Endometrial microvascular endothelial cells (primary cell): Measurements from ENCODE around the gene BCDIN3D. TPM values are rescaled to one million over a fixed set of nuclear protein-coding genes. Genes with fewer than 3 reads are reported as not detected.
"Not testable (repeated sequence)": the region's sequence is repeated elsewhere in the genome, so short reads cannot be mapped to it uniquely, and the experiment has no call there.

ENCODE experiments used
- in situ Hi-C: cut with HindIII; loops from 2 replicates; pipeline ENCODE4 v1.10.0; 2017; ENCODE audit warnings: low sequenced_read_pairs, low pct_unique_long_range_greater_than_20kb; ENCODE audit errors: inconsistent ontology term
- total RNA-seq: library from RNA; depleted of rRNA; stranded (reverse); fragments of >200 nt; gene quantifications from one replicate; pipeline ENCODE4 v1.2.3, GENCODE V29; 2015; ENCODE audit errors: inconsistent ontology term

The BCDIN3D gene
- total RNA-seq, 1 donor from 2014 or later = 3.4 TPM

DNA sequence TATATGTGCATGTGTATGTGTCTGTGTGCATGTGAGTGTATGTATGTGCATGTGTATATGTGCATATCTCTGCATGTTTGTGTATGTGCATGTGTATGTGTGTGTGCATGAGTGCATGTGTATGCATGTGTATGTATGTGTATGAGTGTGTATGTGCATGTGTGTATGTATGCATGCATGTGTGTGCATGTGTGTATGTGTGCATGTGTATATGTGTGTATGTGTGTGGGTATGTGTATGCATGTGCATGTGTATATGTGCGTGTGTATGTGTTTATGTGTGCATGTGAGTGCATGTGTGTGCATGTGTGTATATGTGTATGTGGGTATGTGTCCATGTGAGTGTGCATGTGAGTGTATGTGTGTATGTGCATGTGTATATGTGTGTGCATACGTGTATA is 36.2 kb upstream of the BCDIN3D start:
- in situ Hi-C loops = not testable (repeated sequence)

DNA sequence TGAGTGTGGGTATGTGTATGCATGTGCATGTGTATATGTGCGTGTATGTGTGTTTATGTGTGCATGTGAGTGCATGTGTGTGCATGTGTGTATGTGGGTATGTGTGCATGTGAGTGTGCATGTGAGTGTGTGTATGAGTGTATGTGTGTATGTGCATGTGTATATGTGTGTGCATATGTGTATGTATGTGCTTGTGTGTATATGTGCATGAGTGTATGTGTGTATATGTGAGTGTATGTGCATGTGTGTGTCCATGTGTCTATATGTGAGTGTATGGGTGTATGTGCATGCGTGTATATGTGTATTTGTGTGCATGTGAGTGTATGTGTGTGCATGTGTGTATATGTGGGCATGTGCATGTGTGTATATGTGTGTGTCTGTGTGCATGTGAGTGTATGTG is 35.1 kb upstream of the BCDIN3D start:
- in situ Hi-C loops = no loop called here

DNA sequence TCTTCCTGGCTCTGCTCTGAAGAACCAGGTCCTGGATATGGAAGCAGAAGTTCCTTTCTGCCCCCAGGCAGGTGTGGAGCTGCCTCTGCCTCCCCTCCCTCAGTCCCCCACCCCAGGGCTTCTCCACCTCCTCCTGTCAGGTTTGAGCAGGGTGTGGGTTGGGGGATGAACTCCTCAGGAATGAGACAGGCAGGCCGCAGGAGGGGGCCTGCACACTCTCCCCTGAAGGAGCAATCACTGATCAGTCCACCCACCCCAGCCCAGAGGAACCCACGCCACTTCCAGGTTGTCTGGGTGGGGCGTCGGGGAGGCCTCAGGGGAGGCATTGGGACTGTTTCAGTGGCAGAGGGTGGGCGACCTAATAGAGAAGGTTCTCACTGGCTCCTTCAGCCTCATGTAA is 34.2 kb upstream of the BCDIN3D start:
- in situ Hi-C loops = no loop called here

DNA sequence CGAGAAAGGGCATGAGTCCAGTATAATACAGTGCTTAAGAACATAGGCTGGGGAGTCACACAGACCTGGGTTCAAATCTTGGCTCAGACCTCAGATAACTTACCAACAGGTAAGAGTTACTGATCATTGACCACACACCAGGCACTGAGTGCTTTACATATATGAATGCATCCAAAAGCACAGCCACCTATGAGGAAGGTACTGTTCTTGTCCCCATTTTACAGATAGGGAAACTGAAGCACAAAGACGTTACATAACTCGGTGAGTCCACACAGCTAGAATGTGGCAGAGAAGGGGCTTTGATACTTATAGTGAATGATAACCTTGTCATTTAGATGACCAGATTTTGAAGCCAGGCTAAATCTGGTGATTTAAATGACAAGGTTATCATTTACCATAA is 33.2 kb upstream of the BCDIN3D start:
- in situ Hi-C loops = no loop called here

DNA sequence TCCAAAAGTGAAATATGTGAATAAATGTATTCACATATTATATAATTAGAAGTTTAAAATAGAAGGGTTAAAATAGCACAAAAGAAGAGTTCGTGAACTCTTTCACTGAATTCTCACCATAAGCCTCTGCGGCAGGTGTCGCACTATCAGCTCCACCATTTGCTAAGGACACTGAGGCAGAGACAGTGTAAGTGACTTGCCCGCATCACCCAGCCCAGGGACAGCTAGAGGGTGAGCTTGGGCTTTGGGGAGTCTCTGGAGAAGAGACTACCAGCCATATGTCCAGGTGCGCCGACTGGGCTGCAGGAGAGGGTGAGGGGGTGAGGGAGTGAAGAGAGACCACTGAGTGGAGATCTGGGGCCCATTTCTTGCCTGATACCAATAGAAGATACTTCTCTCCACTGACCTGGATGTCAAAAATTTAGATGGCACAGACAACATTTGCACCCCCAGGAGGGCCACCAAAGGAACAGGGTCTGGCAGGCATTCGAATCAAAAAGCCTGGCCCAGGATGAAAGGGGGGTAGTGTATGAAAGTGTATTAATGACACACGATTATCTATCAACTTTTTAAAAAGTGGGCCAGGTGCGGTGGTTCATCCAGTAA is 32.3 kb upstream of the BCDIN3D start:
- in situ Hi-C loops = no loop called here

DNA sequence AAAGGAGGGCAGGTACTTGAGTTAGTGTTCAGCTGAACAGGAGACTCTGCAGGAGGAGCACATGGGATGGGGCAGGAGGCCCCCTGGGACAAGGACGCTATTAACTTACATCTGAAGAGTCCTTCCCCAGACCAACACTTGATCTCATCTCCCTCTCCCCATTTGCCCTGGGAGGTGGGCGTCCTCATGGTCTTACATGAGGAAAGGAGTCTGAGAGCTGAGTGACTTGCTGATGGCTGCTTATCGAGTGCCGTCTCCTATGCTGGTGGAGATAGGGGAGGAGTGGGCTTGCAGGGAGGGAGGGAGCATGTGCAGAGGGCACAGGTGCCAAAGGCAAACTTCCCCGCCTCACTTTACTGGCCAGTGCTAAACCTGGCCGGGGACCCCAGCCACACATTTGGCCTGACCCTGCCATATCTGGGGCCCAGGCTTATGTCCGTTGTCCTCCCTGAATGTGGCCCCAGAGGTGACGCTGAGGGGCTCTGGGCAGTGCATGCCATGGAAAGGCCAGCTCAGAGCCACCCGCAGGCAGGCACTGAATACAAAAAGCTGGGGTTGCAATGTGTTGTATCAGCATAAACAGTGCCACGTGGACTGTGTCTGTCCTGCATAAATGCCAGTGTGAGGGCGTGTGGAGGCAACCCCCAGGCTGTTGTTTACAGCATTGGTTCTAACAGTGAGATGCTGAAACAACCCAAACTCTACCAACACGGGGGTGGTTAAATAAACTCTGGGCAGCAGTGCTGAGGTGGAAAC is 31.4 kb upstream of the BCDIN3D start:
- in situ Hi-C loops = no loop called here

DNA sequence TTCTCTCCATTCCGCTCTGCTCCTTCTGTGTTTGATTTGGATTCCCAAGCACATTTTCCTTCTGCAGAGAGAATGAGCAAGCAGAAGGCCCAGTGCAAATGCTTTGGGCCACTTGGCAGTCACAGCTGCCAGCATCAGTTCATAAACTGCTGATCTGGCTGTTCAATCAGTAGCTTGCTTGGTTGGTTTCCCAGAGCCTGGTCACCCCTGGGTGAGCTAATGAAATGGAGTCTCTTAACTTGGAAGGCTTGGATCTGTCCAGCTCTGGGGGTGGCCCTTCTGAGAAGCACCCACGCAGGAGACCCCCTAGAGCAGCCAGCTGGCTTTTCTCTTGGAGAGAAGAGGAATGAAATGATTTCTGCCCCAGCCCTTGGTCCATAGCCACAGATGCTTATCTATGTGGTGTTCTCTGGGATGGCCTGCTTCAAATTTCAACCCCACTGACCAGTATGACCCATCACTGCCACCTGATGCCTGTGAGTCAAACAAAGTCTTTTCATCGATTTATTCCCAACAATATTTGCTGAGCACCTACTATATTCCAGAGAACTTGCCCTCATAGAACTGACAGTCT is 30.5 kb upstream of the BCDIN3D start:
- in situ Hi-C loops = no loop called here

DNA sequence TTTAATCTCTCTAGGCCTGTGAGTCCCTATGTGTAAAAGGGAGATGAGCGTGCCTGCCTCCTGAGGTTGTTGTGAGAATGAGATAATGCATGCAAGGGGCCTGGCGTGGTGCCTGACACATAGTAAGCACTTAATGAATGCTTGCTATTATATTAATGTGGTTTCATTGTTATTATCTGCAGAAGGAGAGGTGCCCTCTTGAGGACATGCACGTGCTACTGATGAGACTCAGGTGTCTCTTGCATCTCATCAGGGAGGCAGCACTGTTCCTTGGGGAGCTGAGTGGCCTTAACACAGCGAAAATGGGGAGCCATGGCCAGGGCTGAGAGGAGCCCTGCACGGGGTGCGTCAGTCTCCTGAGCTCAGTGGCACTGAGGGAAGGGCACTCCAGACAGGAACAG is 29.9 kb upstream of the BCDIN3D start:
- in situ Hi-C loops = no loop called here

DNA sequence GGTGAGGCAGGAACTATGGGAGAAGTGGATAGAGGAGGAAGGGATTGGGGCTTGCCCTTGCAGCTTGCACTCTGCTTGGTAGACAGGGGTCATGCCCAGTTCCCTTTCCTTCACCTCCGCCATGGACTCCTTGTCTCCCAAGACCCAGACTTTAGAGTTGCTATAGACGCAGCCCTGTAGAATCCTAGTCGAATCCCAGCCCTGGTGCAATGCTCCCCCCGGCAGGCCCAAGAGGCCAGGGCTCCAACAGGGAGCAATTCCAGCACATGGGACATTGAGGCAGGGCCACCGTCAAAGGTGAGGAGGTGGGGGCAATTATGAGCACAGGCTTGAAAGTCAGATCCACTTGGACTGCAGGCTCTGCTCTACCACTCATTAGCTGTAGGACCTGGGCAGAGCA is 29.5 kb upstream of the BCDIN3D start:
- in situ Hi-C loops = no loop called here

DNA sequence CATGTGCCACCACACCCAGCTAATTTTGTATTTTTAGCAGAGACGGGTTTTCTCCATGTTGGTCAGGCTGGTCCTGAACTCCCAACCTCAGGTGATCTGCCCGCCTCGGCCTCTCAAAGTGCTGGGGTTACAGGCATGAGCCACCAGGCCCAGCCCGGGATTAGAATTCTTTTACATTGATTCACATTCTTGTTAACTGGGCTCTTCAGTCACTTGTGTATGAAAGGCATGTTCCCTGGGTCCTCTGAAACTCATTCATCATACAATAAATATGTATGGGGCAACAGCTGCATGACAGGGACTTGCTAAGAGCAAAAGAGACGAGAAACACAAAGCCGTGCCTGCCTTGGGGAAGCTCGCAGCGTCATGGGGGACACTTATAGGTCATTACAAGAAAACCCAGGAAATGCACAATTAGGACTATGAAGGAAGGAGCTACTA is 28.9 kb upstream of the BCDIN3D start:
- in situ Hi-C loops = not testable (repeated sequence)

DNA sequence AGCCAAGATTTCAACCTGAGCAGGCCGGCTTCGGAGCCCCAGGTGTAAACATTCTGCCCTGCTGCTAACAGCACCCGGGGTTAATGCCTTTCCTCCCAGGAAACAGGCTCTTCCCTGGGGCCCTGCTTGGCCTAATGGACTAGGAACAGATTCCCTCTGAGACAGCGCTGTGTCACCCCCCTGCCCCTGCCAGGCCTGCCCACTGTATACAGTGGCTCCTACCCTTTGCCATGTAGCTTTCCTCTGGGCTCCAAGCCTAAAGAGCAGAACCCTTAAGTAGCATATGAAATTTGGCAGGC is 28.3 kb upstream of the BCDIN3D start:
- in situ Hi-C loops = no loop called here

DNA sequence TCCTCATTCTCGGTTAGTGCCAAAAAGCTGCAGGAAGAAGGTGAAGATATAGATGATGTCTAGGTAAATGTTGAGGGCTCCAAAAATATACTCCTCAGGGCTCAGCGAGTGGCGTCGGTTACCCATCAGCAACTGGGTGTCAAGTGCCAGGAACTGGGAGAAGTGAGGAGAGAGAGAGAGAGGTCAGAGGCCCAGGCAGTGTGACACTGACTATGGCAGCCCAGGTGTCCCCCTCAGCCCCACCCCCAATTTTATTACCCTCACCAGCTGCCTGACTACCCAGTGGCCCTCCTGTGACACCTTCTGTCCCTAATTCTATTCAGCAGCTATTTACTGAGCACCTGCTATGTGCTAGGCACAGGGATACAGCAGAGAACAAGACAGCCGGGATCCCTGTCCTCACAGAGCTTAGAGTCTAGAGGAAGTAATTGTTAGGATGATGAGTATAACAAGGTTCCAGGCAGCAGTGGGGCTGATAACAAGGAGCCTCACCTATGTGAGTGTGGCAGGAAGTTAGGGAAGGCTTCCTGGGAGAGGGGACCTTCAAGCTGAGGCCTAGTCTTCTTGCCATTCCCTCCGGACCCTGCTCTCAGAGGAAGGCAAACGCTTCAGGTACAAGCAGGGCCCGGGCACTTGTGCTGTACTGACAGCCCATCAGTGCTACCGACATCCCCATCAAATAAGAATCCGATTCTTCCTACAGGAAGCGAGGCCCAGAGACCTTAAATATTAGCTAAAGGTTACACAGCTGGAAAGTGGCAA is 27.8 kb upstream of the BCDIN3D start:
- in situ Hi-C loops = no loop called here

DNA sequence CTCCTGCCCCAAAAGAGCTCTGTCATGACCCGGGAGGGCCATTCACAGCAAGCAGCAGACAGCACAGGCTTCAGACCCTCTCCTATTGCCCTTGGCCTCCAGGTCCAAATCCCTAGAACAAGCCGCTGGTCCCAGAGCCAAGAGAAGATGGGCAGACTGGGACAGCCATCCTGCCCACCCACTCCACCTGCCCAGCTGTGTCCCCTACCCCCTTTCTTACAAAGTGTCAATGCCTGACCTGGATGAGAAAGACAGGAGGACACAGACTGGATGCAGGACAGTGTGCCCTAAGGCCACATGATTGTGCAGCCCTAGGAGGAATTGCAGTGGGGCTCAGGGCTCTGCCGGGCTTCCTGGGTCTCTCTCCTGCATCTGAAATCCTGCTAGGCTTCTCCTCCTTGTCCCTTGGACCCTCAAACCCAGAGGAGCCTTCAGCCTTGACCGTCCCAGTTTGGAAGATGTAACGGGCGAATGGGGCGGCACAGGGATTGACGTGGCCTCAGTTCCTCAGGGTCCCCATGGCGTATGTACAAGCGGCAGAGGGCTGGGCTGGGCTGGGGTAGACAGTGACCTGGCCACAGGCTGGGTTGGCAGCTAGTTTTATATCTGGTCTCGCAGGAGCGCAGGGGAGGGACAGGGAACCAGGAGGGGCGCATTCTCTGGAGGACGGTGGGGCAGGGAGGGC is 27.1 kb upstream of the BCDIN3D start:
- in situ Hi-C loops = no loop called here

DNA sequence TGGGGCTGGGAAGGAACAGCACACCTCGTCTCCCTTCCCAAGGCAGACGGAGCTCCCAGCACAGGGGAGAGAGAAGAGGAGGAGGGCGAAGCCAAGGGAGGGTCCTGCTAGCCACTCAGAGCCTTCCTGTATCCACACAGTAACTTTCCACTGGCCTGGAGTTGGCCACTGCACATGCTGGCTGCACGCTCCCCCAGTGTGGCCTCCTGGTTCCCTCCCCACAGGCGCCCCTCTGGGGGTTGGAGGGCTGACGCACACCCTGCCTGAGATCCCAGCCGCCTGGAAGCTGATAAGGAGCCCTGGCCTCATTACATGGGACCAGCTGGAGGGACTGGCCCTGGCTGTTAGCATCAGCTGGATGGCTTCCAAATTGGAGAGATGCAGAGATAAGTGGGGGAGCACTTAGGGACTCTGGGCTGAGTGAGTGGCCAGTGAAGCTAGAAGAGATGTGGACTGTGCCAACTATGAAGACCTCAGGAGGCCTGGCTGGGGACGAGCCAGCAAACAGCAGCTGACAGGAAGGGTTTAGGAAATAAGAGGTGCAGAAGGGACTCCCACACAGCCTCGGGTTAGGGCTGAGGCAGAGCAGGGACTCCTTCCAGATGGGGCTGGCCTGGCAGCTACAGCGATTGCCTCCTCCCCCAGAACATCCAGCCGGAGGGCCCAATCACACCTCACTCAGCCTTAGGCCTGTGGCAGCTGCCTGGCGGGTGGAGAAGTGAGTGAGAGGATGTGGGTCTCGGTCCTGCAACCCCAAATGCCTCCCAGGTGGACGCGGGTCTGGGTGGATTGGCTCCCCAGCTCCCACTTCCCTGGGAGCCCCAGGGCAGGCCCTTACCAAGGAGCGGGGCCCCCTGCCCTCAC is 26.3 kb upstream of the BCDIN3D start:
- in situ Hi-C loops = no loop called here

DNA sequence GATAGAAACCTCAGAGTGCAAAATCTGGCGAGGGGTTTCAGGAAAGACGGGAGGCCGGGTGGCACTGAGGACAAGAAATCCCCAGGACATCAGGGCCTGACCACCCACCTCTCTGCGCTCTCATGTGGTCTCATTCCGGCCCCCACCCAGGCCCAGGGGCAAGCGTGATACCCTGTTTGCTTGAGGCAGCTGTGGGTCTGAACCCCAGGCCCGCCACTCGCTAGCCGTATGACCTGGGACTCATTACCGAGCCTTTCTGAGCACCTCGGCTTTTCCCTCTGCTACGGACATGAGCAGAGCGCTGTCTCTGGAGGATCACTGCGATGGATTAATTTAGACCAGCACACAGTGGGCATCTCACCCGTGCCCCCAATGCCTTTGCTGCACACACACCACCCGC is 25.5 kb upstream of the BCDIN3D start:
- in situ Hi-C loops = no loop called here

DNA sequence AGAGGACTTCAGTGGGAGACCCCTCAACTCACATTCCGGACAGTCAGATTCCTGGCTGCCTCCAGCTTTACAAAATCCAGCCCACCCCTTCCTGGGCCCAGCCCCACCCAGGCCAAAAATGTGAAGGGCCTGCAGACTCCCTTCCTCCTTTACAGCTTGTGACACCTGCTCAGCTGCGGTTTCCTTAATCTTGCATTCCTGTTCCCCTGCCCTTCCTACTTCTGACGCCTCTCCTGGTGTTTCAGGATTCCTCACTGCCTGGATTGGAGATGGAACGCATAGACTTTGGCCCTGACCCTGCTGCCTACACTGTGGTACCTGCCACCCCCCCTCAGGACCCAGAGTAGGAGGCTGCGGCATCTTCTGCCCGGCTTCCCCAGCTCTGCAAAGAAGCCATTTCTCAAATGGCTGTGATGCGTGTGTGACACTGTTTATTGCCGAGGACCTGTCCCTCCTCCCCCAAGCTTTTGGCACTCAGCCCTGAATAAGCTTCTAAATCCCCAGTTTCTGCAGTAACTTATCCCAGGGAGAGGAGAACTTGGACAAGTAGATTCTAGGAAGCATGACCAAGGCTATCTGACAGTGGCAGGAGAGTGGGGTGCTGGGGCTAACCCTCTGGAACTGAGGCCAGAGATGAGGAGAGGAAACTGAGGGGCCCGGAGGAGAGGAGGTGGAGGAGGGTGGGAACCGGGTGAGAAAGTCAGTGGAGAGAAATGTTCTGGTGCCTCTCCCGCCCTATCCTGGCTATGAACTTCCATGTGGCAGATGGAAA is 24.9 kb upstream of the BCDIN3D start:
- in situ Hi-C loops = no loop called here

DNA sequence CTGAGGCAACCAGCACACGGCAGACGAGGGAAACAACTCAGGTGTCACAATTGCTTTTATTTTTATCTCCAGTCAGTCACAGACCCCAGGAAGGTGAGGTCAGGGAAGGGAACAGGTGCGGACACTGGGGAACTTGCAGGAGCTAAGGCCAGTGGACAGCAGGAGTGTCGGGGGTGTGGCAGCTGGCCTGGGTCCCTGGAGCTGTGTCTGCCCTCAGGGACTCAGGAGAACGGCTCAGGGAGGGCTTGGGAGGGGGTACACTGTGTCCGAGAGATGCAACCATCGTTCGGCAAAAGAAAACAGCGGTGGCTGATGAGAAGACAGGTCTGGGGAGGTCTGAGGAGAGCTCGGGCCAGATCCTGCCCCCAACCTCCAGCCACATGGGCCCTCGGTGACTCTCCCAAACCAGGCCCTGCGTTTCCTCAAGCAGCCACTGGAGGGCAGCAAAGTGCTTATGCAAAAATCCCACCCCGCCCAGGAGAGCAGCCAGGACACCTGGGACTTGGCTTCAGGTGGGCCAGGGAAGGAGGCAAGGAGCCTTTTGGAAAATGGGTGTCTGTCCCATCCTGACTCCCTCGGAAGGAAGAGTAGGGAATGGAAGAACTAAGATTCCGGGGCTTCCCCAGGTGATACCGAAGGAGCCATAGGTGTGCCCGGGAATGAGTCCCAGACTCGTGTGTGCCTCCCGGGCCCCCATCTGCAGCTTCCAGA is 24.1 kb upstream of the BCDIN3D start:
- in situ Hi-C loops = no loop called here
